Stomach (tissue), 9 donors: ENCODE data around the gene MAP3K20. TPM values are rescaled to one million over a fixed set of nuclear protein-coding genes. Genes with fewer than 3 reads are reported as not detected.

Experiments
- DNase-seq, 2 donors: peaks; one replicate each; pipeline versions ENCODE4 v3.0.0 to v3.0.0-alpha.2; 2013 to 2019
- H3K27ac ChIP-seq, 5 donors: fragments of 200-600 bp in 4 of 5; sonication (generic) in 4 of 5; one replicate each; pipeline ENCODE4 v1.5.1; 2013 to 2019; ENCODE audit warnings: mild to moderate bottlenecking in 1 of 5, moderate library complexity in 1 of 5
- H3K27me3 ChIP-seq, 3 donors: fragments of 200-600 bp; sonication (generic); one replicate each; pipeline ENCODE4 v1.5.1; 2017 to 2019; ENCODE audit warnings: mixed run types in 1 of 3
- H3K36me3 ChIP-seq, 4 donors: fragments of 200-600 bp; sonication (generic); 1 replicate in 3 of 4; 2 replicates in 1 of 4; pipeline ENCODE4 v1.5.1; 2016 to 2019
- H3K4me1 ChIP-seq, 4 donors: fragments of 200-600 bp; sonication (generic); one replicate each; pipeline ENCODE4 v1.5.1; 2016 to 2019
- H3K4me3 ChIP-seq, 4 donors: fragments of 200-600 bp; sonication (generic) in 3 of 4; one replicate each; pipeline ENCODE4 v1.5.1; 2016 to 2019; ENCODE audit warnings: mild to moderate bottlenecking in 1 of 4
- H3K9me3 ChIP-seq, 4 donors: fragments of 200-600 bp; sonication (generic); one replicate each; pipeline ENCODE4 v1.5.1; 2016 to 2019
- CTCF ChIP-seq, 7 experiments: fragments of 450-650 bp in 4 of 7; fragments of 200-600 bp in 3 of 7; sonication (generic) in 3 of 7; IDR thresholded peaks; one replicate each; pipeline ENCODE4 v1.5.1; 2016 to 2019; ENCODE audit warnings: antibody characterized with exemption in 7 of 7, control low read depth in 2 of 7, mild to moderate bottlenecking in 1 of 7
- EP300 ChIP-seq: sonication (generic); formaldehyde crosslinking; IDR thresholded peaks from one replicate; pipeline ENCODE4 v1.6.1; 2017; ENCODE audit warnings: antibody characterized with exemption
- POLR2A ChIP-seq, 4 donors: fragments of 450-650 bp; IDR thresholded peaks; one replicate each; pipeline ENCODE4 v1.6.1; 2016; ENCODE audit warnings: antibody characterized with exemption in 4 of 4, control low read depth in 2 of 4, mild to moderate bottlenecking in 1 of 4, moderate library complexity in 1 of 4
- POLR2AphosphoS5 ChIP-seq, 3 donors: sonication (generic); formaldehyde crosslinking; IDR thresholded peaks; one replicate each; pipeline ENCODE4 v1.6.1; 2016; ENCODE audit warnings: antibody characterized with exemption in 3 of 3
- WGBS, 5 donors: extraction: QIAGEN DNeasy Blood & Tissue Kit in 3 of 5; methylation state at CpG; one replicate each; pipeline versions ENCODE4 v1.1.5 to v1.1.7; 2013 to 2018; 5-methylcytosine and 5-hydroxymethylcytosine counted together
- intact Hi-C: fragments of 100-400 bp; cut with DNase I; formaldehyde crosslinking; loops from one replicate; pipeline ENCODE4 v1.15.1; 2023; ENCODE audit warnings: low total_unique reads
- polyA plus RNA-seq, 3 donors: library from polyadenylated mRNA; stranded (reverse); fragments of 200-250 nt; gene quantifications; one replicate each; pipeline ENCODE4 v1.2.3, GENCODE V29; 2013
- total RNA-seq, 5 donors: library from RNA; depleted of rRNA; stranded (reverse); fragments of >200 nt; gene quantifications; one replicate each; pipeline versions ENCODE4 v1.1.0 to v1.2.3, GENCODE V29; 2014 to 2016
- donor health status: healthy with polysubstance abuse.
- donor health status: Bipolar disorder and iron deficiency.
- donor health status: healthy.

MAP3K20 gene
- total and polyA plus RNA-seq, 8 donors, result 9.3 to 180 (median 29.2) TPM

- Histone ChIP-seq H3K36me3 (no peaks in the 10 kb centered on the region), H3K4me3 (no peak overlapping the region), H3K9me3 (no peaks in the 10 kb centered on the region), H3K27me3 (no peaks in the 10 kb centered on the region), H3K27ac (no peak overlapping the region), H3K4me1 (peaks cover 4 to 17% (median 5%) of the 10 kb centered on the region in 4 donors)
- TF ChIP-seq EP300 (no peak), POLR2A (IDR thresholded peaks at IDR 0.05) (no peak), POLR2AphosphoS5 (IDR thresholded peaks at IDR 0.05) (no peak), CTCF (IDR thresholded peaks at IDR 0.05) (no peak)
- intact Hi-C loops, result no loop called here
- 69 to 93% (median 83%) methylated on average over 8 of the region's 8 CpGs for WGBS, 5 donors
- peak in 1 of 2 donors; percentile 51 for DNase-seq
These were observed 32.2 kb upstream of the MAP3K20 start for GRCh38 chr2:173043476-173043875.

GRCh38 chr2:173043897-173044519 is 31.6 kb upstream of the MAP3K20 start:
- no peaks in the 10 kb centered on the region for H3K27me3 ChIP-seq
- TF ChIP-seq CTCF (IDR thresholded peaks at IDR 0.05) (no peak), POLR2A (IDR thresholded peaks at IDR 0.05) (no peak), EP300 (no peak), POLR2AphosphoS5 (IDR thresholded peaks at IDR 0.05) (no peak)
- intact Hi-C loops, result no loop called here
- H3K27ac ChIP-seq, result no peak overlapping the region
- no peak overlapping the region for H3K4me3 ChIP-seq
- WGBS, 5 donors, result 87 to 97% (median 96%) methylated on average over 13 of the region's 13 CpGs
- no peak for DNase-seq
- H3K9me3 ChIP-seq, result no peaks in the 10 kb centered on the region
- no peaks in the 10 kb centered on the region for H3K36me3 ChIP-seq
- peaks cover 4 to 18% (median 7%) of the 10 kb centered on the region in 4 donors for H3K4me1 ChIP-seq

GRCh38 chr2:173044686-173045085 is 31.0 kb upstream of the MAP3K20 start:
- intact Hi-C loops, result no loop called here
- Histone ChIP-seq H3K36me3 (no peaks in the 10 kb centered on the region), H3K9me3 (no peaks in the 10 kb centered on the region), H3K27me3 (no peaks in the 10 kb centered on the region), H3K27ac (no peak overlapping the region), H3K4me3 (no peak overlapping the region), H3K4me1 (peaks cover 4 to 23% (median 9%) of the 10 kb centered on the region in 4 donors)
- no peak for TF ChIP-seq CTCF (IDR thresholded peaks at IDR 0.05)
- no peak for TF ChIP-seq POLR2A (IDR thresholded peaks at IDR 0.05)
- TF ChIP-seq EP300, result no peak
- TF ChIP-seq POLR2AphosphoS5 (IDR thresholded peaks at IDR 0.05), result no peak
- WGBS, 5 donors, result 80 to 93% (median 84%) methylated on average over 10 of the region's 10 CpGs
- no peak for DNase-seq

GRCh38 chr2:173045181-173045580 is 30.5 kb upstream of the MAP3K20 start:
- intact Hi-C loops, result no loop called here
- peaks cover 5 to 28% (median 11%) of the 10 kb centered on the region in 4 donors for H3K4me1 ChIP-seq
- WGBS, 5 donors, result 76 to 87% (median 84%) methylated on average over 2 of the region's 2 CpGs
- H3K4me3 ChIP-seq, result no peak overlapping the region
- H3K9me3 ChIP-seq, result no peaks in the 10 kb centered on the region
- no peak for TF ChIP-seq POLR2A (IDR thresholded peaks at IDR 0.05)
- TF ChIP-seq EP300, result no peak
- no peak for TF ChIP-seq POLR2AphosphoS5 (IDR thresholded peaks at IDR 0.05)
- TF ChIP-seq CTCF (IDR thresholded peaks at IDR 0.05), result no peak
- no peak overlapping the region for H3K27ac ChIP-seq
- DNase-seq, result no peak
- no peaks in the 10 kb centered on the region for H3K27me3 ChIP-seq
- H3K36me3 ChIP-seq, result no peaks in the 10 kb centered on the region
